ENCODE results near the gene KLF17. TPM values are rescaled to one million over a fixed set of nuclear protein-coding genes. Genes with fewer than 3 reads are reported as not detected.
"Not testable (repeated sequence)": the region's sequence is repeated elsewhere in the genome, so short reads cannot be mapped to it uniquely, and the experiment has no call there.

The KLF17 gene
- total RNA-seq, 6 experiments from 2014 or later, result 0.06 to 0.07 TPM; not detected in 4

GRCh38 chr1:44134071-44134920 lies 15.7 kb downstream of the KLF17 start:
- no peak for DNase-seq
- H3K27me3 Mint-ChIP-seq (ENCODE audit: insufficient read depth), result peaks cover 43% of the 10 kb centered on the region
- H3K36me3 Mint-ChIP-seq (ENCODE audit: low read depth), result no peaks in the 10 kb centered on the region
- TF ChIP-seq CTCF (IDR thresholded peaks at IDR 0.05), result no peak
- H3K9me3 Mint-ChIP-seq, result no peaks in the 10 kb centered on the region
- no peaks in the 10 kb centered on the region for H3K4me1 Mint-ChIP-seq (ENCODE audit: low read depth)
- H3K4me3 Mint-ChIP-seq, result no peak overlapping the region
- H3K27ac Mint-ChIP-seq, result no peak overlapping the region

GRCh38 chr1:44135886-44136285 lies 17.3 kb downstream of the KLF17 start:
- no peaks in the 10 kb centered on the region for H3K36me3 Mint-ChIP-seq (ENCODE audit: low read depth)
- H3K27me3 Mint-ChIP-seq (ENCODE audit: insufficient read depth), result peaks cover 36% of the 10 kb centered on the region
- TF ChIP-seq CTCF (IDR thresholded peaks at IDR 0.05), result no peak
- no peak for DNase-seq
- H3K9me3 Mint-ChIP-seq, result no peaks in the 10 kb centered on the region
- H3K4me3 Mint-ChIP-seq, result no peak overlapping the region
- H3K27ac Mint-ChIP-seq, result no peak overlapping the region
- H3K4me1 Mint-ChIP-seq (ENCODE audit: low read depth), result no peaks in the 10 kb centered on the region

GRCh38 chr1:44138239-44138638 lies 19.6 kb downstream of the KLF17 start:
- DNase-seq, result no peak
- peaks cover 23% of the 10 kb centered on the region for H3K27me3 Mint-ChIP-seq (ENCODE audit: insufficient read depth)
- H3K4me3 Mint-ChIP-seq, result no peak overlapping the region
- H3K36me3 Mint-ChIP-seq (ENCODE audit: low read depth), result no peaks in the 10 kb centered on the region
- TF ChIP-seq CTCF (IDR thresholded peaks at IDR 0.05), result no peak
- no peak overlapping the region for H3K27ac Mint-ChIP-seq
- no peaks in the 10 kb centered on the region for H3K9me3 Mint-ChIP-seq
- H3K4me1 Mint-ChIP-seq (ENCODE audit: low read depth), result no peaks in the 10 kb centered on the region

- not testable (repeated sequence) for H3K27ac Mint-ChIP-seq; H3K36me3 Mint-ChIP-seq (ENCODE audit: low read depth); H3K9me3 Mint-ChIP-seq; H3K4me1 Mint-ChIP-seq (ENCODE audit: low read depth); H3K4me3 Mint-ChIP-seq; DNase-seq
- H3K27me3 Mint-ChIP-seq (ENCODE audit: insufficient read depth), result peaks cover 16% of the 10 kb centered on the region
Measured at GRCh38 chr1:44139565-44139964, 20.9 kb downstream of the KLF17 start.

GRCh38 chr1:44141531-44141930 lies 22.9 kb downstream of the KLF17 start, which contains the start of gene KLF18:
Gene KLF18, minus strand, starts transcription at chr1:44141631. Its CDS starts 0 bp downstream, at chr1:44141631.
- peaks cover 25% of the 10 kb centered on the region for H3K9me3 Mint-ChIP-seq
- no peak for DNase-seq
- peaks cover 11% of the 10 kb centered on the region for H3K27me3 Mint-ChIP-seq (ENCODE audit: insufficient read depth)
- H3K4me3 Mint-ChIP-seq, result no peak within 1 kb of the TSS
- peaks cover 16% of the 10 kb centered on the region for H3K36me3 Mint-ChIP-seq (ENCODE audit: low read depth)
- H3K4me1 Mint-ChIP-seq (ENCODE audit: low read depth), result no peaks in the 10 kb centered on the region
- no peak within 1 kb of the TSS for H3K27ac Mint-ChIP-seq
- TF ChIP-seq CTCF (IDR thresholded peaks at IDR 0.05), result no peak

GRCh38 chr1:44144962-44145756 lies 26.5 kb downstream of the KLF17 start:
- peaks cover 29% of the 10 kb centered on the region for H3K9me3 Mint-ChIP-seq
- peaks cover 16% of the 10 kb centered on the region for H3K36me3 Mint-ChIP-seq (ENCODE audit: low read depth)
- TF ChIP-seq CTCF (IDR thresholded peaks at IDR 0.05), result no peak
- no peaks in the 10 kb centered on the region; the same call in none of the 2 replicates for H3K27me3 Mint-ChIP-seq (ENCODE audit: insufficient read depth)
- no peak overlapping the region for H3K27ac Mint-ChIP-seq
- no peaks in the 10 kb centered on the region for H3K4me1 Mint-ChIP-seq (ENCODE audit: low read depth)
- DNase-seq, result no peak
- H3K4me3 Mint-ChIP-seq, result no peak overlapping the region
